Panc1 (cell line): ENCODE data around the gene GPSM1. TPM values are rescaled to one million over a fixed set of nuclear protein-coding genes. Genes with fewer than 3 reads are reported as not detected.

Experiments
- ATAC-seq: fragments of 200-7000 bp; cut with Tn5 transposase; 2 replicates; pipeline ENCODE4 v1.9.1; 2020; ENCODE audit warnings: mild to moderate bottlenecking, moderate library complexity
- BruUV-seq: library from RNA; stranded (reverse); fragments of 400-500 nt; replicated peaks from 2 replicates; lab custom pipeline; 2021; lab: Mats Ljungman, UMichigan
- CTCF ChIA-PET: fragments of 300-600 bp; sonication (Branson Sonifier 250); formaldehyde crosslinking; loops from one replicate; lab custom pipeline; 2022; ENCODE audit warnings: antibody characterized with exemption; lab: Charles Lee
- POLR2A ChIA-PET: fragments of 300-600 bp; sonication (Branson Sonifier 250); formaldehyde crosslinking; loops from one replicate; lab custom pipeline; 2022; ENCODE audit warnings: antibody characterized with exemption; lab: Charles Lee
- DNase-seq: peaks from one replicate; pipeline ENCODE4 v3.0.0-alpha.2; 2010; ENCODE audit warnings: low read depth, low spot score
- H3K27ac ChIP-seq: 2 replicates; pipeline ENCODE4 v1.5.1; 2011; ENCODE audit warnings: mild to moderate bottlenecking, low read length, inconsistent platforms
- H3K27me3 ChIP-seq: fragments of 200-500 bp; sonication (Bioruptor generic); 2 replicates; pipeline ENCODE4 v1.6.0; 2014; ENCODE audit warnings: low read length, inconsistent platforms; ENCODE audit not compliant: control insufficient read depth, insufficient read depth
- H3K36me3 ChIP-seq: fragments of 200-500 bp; sonication (Bioruptor generic); 2 replicates; pipeline ENCODE4 v1.5.1; 2014; ENCODE audit warnings: inconsistent platforms, mild to moderate bottlenecking, low read length, moderate library complexity; ENCODE audit not compliant: control insufficient read depth, insufficient read depth
- H3K4me1 ChIP-seq: 2 replicates; pipeline ENCODE4 v1.5.1; 2011; ENCODE audit warnings: inconsistent platforms, mild to moderate bottlenecking, low read length, moderate library complexity; ENCODE audit not compliant: control insufficient read depth, insufficient read depth
- H3K4me3 ChIP-seq, 2 experiments: 2 replicates each; pipeline ENCODE4 v1.5.1; 2011 to 2012; ENCODE audit warnings: low read depth in 2 of 2, low read length in 2 of 2, mild to moderate bottlenecking in 2 of 2, inconsistent platforms in 1 of 2, moderate library complexity in 1 of 2
- H3K9me3 ChIP-seq: fragments of 200-500 bp; sonication (Bioruptor generic); 2 replicates; pipeline ENCODE4 v1.5.1; 2014; ENCODE audit warnings: low read depth, mild to moderate bottlenecking, inconsistent platforms, low read length, moderate library complexity; ENCODE audit not compliant: control insufficient read depth, insufficient read depth
- POLR2AphosphoS5 ChIP-seq: IDR thresholded peaks from 2 replicates; pipeline ENCODE4 v1.6.1; 2012; ENCODE audit warnings: mild to moderate bottlenecking, low read depth, low read length, moderate library complexity
- REST ChIP-seq, 2 experiments: IDR thresholded peaks; 2 replicates each; pipeline ENCODE4 v1.6.1; 2011 to 2012; ENCODE audit warnings: low read depth in 2 of 2, control low read depth in 1 of 2, low read length in 1 of 2, mild to moderate bottlenecking in 1 of 2, moderate library complexity in 1 of 2; ENCODE audit not compliant: insufficient read depth in 1 of 2
- SIN3A ChIP-seq: IDR thresholded peaks from 2 replicates; pipeline ENCODE4 v1.6.1; 2012; ENCODE audit warnings: low read depth, mild to moderate bottlenecking, low read length, moderate library complexity, borderline replicate concordance; ENCODE audit not compliant: insufficient read depth
- TCF7L2 ChIP-seq: IDR thresholded peaks from 2 replicates; pipeline ENCODE4 v1.6.1; 2011; ENCODE audit warnings: mild to moderate bottlenecking, low read depth, low read length, inconsistent platforms
- in situ Hi-C: cut with HindIII; loops from 2 replicates; pipeline ENCODE4 v1.10.0; 2016; ENCODE audit warnings: low sequenced_read_pairs, low pct_unique_long_range_greater_than_20kb
- intact Hi-C: fragments of 100-400 bp; cut with micrococcal nuclease; formaldehyde crosslinking; loops from one replicate; pipeline ENCODE4 v1.10.0; 2022; ENCODE audit not compliant: unreplicated experiment
- total RNA-seq: library from RNA; stranded (reverse); gene quantifications from one replicate; pipeline ENCODE4 v1.2.1, GENCODE V29; 2021; ENCODE audit not compliant: unreplicated experiment
- TF ChIP-seq, protein P1 (sequence below): fragments of 450-650 bp; IDR thresholded peaks from 2 replicates; pipeline ENCODE4 v1.5.1; 2017; ENCODE audit warnings: mild to moderate bottlenecking

The GPSM1 gene
- total RNA-seq, 1 experiment from 2014 or later, result 14.2 TPM

DNA sequence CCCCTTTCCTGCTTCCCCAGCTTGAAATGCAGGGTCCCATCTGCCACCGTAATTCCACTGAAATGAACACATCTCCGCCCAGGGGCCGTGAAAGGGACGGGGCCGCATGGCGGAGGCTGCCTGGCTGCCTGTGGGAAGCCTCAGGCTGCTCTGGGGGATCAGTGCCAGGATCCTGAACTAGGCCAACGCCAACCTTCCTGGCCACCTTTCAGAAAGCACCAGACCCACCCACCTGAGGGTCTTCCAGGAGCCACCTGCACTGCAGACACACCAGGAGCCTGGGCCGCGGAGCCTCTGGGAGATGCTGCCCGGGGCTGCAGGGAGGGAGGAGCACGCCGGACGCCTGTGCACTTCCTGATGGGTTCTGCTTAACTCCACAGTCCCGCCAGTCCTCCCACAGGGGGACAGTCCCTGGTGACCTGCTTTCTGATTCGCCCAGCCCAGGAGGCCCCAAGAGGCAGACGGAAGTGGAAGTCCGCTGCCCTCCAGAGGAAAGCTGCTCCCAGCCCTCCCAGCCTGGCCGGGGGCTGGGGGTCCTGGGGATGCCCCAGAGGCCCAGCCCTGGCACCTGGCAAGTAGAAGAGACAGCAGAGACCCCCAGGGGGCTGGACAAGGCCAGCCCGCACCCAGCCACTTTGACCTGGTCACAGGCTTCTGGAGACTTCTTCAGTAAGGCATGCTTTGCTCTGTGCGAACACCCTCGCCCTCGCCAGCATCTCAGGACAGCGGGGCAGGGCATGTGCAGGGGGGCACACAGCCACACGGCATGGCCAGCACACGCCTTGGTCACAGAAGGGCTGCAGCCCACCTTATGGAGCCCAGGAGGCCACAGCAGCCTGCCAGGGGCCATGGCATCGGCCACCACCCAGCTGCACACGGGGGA lies 46.2 kb downstream of the GPSM1 start, which contains the start of gene CARD9:
CARD9 (minus strand) TSS at position 370 of the 883 bp plus-strand sequence. CDS start 1,591 bp downstream, outside the sequence.
- ATAC-seq (no peak), DNase-seq (no peak)
- Histone ChIP-seq H3K36me3 (no peaks in the 10 kb centered on the region), H3K27me3 (no peaks in the 10 kb centered on the region), H3K4me1 (no peaks in the 10 kb centered on the region), H3K27ac (no peak within 1 kb of the TSS), H3K4me3 (no peak within 1 kb of the TSS), H3K9me3 (no peaks in the 10 kb centered on the region)
- in situ Hi-C loops, result no loop called here
- ChIA-PET POLR2A (no interaction called here), CTCF (no interaction called here)
- intact Hi-C loops, result no loop called here
- no peak for TF ChIP-seq SIN3A
- TF ChIP-seq POLR2AphosphoS5, result no peak
- TF ChIP-seq TCF7L2, result no peak
- TF ChIP-seq REST (IDR thresholded peaks at IDR 0.05; ENCODE audit: insufficient read depth in 1 of 2, low read depth in 2 of 2, low read length in 1 of 2), result no peak
- TF ChIP-seq, protein P1, sequence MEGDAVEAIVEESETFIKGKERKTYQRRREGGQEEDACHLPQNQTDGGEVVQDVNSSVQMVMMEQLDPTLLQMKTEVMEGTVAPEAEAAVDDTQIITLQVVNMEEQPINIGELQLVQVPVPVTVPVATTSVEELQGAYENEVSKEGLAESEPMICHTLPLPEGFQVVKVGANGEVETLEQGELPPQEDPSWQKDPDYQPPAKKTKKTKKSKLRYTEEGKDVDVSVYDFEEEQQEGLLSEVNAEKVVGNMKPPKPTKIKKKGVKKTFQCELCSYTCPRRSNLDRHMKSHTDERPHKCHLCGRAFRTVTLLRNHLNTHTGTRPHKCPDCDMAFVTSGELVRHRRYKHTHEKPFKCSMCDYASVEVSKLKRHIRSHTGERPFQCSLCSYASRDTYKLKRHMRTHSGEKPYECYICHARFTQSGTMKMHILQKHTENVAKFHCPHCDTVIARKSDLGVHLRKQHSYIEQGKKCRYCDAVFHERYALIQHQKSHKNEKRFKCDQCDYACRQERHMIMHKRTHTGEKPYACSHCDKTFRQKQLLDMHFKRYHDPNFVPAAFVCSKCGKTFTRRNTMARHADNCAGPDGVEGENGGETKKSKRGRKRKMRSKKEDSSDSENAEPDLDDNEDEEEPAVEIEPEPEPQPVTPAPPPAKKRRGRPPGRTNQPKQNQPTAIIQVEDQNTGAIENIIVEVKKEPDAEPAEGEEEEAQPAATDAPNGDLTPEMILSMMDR, result no peak
- BruUV-seq, result no TSS peak

GRCh38 chr9:136374183-136374575 lies 46.8 kb downstream of the GPSM1 start:
- in situ Hi-C loops, result no loop called here
- Histone ChIP-seq H3K4me1 (no peaks in the 10 kb centered on the region), H3K27ac (no peak overlapping the region), H3K36me3 (no peaks in the 10 kb centered on the region), H3K9me3 (no peaks in the 10 kb centered on the region), H3K4me3 (no peak overlapping the region), H3K27me3 (no peaks in the 10 kb centered on the region)
- intact Hi-C loops, result no loop called here
- ATAC-seq (no peak), DNase-seq (no peak)
- ChIA-PET POLR2A (no interaction called here), CTCF (no interaction called here)
- TF ChIP-seq SIN3A (no peak), REST (IDR thresholded peaks at IDR 0.05; ENCODE audit: insufficient read depth in 1 of 2, low read depth in 2 of 2, low read length in 1 of 2) (no peak), TCF7L2 (no peak), POLR2AphosphoS5 (no peak)
- TF ChIP-seq, protein P1, result no peak
- BruUV-seq, result no TSS peak
